Activated B cell treated with CpG ODN at 0.5 μM for 24 hours (primary cell): ENCODE data around the gene NPY. TPM values are rescaled to one million over a fixed set of nuclear protein-coding genes. Genes with fewer than 3 reads are reported as not detected.

Experiments used
- ATAC-seq: fragments of 200-7000 bp; cut with Tn5 transposase; one replicate; pipeline ENCODE4 v1.10.0; 2021; ENCODE audit warnings: low read depth, mild to moderate bottlenecking, moderate library complexity
- CTCF ChIA-PET: fragments of 350-600 bp; sonication (Branson Sonifier 250); formaldehyde crosslinking; loops from one replicate; lab custom pipeline; 2021; ENCODE audit warnings: antibody characterized with exemption; lab: Charles Lee
- POLR2A ChIA-PET: fragments of 350-600 bp; sonication (Branson Sonifier 250); formaldehyde crosslinking; loops from one replicate; lab custom pipeline; 2021; ENCODE audit warnings: antibody characterized with exemption; lab: Charles Lee
- DNase-seq: peaks from one replicate; pipeline ENCODE4 v3.0.0; 2022
- H3K27ac Mint-ChIP-seq: one replicate; pipeline ENCODE4 v1.8.0; 2020; ENCODE audit warnings: mixed read lengths
- H3K27me3 Mint-ChIP-seq: one replicate; pipeline ENCODE4 v1.8.0; 2021; ENCODE audit warnings: mixed read lengths
- H3K36me3 Mint-ChIP-seq: one replicate; pipeline ENCODE4 v1.8.0; 2021; ENCODE audit warnings: low read depth, mixed read lengths
- H3K4me1 Mint-ChIP-seq: one replicate; pipeline ENCODE4 v1.8.0; 2021; ENCODE audit warnings: mixed read lengths
- H3K4me3 Mint-ChIP-seq: one replicate; pipeline ENCODE4 v1.8.0; 2020; ENCODE audit warnings: mild to moderate bottlenecking, mixed read lengths
- H3K9me3 Mint-ChIP-seq: one replicate; pipeline ENCODE4 v1.8.0; 2020; ENCODE audit warnings: mixed read lengths
- CTCF ChIP-seq: fragments of 200-600 bp; IDR thresholded peaks from one replicate; pipeline ENCODE4 v1.8.0; 2022; ENCODE audit warnings: antibody characterized with exemption, mild to moderate bottlenecking
- intact Hi-C: fragments of 100-400 bp; cut with micrococcal nuclease; formaldehyde crosslinking; loops from one replicate; pipeline ENCODE4 v1.15.1; 2024
- total RNA-seq: library from RNA; stranded (reverse); gene quantifications from 2 replicates; pipeline ENCODE4 v1.2.3, GENCODE V29; 2022

The NPY gene
- total RNA-seq, 1 donor from 2014 or later = not detected

- no peak for DNase-seq
- Mint-ChIP-seq H3K9me3 (no peaks in the 10 kb centered on the region), H3K4me1 (no peaks in the 10 kb centered on the region), H3K27me3 (peaks cover 9% of the 10 kb centered on the region), H3K27ac (no peak overlapping the region), H3K36me3 (no peaks in the 10 kb centered on the region), H3K4me3 (no peak overlapping the region)
- intact Hi-C loops = no loop called here
- CTCF ChIA-PET = no interaction called here
- no peak for ATAC-seq
- no peak for TF ChIP-seq CTCF
- POLR2A ChIA-PET = no interaction called here
Observed at GRCh38 chr7:24312588-24312987, 28.6 kb downstream of the NPY start.

GRCh38 chr7:24313777-24314176 lies 29.8 kb downstream of the NPY start:
- ATAC-seq (no peak), DNase-seq (no peak)
- H3K36me3 Mint-ChIP-seq = no peaks in the 10 kb centered on the region
- CTCF ChIA-PET = no interaction called here
- H3K27me3 Mint-ChIP-seq = peaks cover 7% of the 10 kb centered on the region
- no peaks in the 10 kb centered on the region for H3K4me1 Mint-ChIP-seq
- H3K4me3 Mint-ChIP-seq = no peak overlapping the region
- TF ChIP-seq CTCF = no peak
- POLR2A ChIA-PET = no interaction called here
- intact Hi-C loops = no loop called here
- H3K9me3 Mint-ChIP-seq = no peaks in the 10 kb centered on the region
- H3K27ac Mint-ChIP-seq = no peak overlapping the region

DNA sequence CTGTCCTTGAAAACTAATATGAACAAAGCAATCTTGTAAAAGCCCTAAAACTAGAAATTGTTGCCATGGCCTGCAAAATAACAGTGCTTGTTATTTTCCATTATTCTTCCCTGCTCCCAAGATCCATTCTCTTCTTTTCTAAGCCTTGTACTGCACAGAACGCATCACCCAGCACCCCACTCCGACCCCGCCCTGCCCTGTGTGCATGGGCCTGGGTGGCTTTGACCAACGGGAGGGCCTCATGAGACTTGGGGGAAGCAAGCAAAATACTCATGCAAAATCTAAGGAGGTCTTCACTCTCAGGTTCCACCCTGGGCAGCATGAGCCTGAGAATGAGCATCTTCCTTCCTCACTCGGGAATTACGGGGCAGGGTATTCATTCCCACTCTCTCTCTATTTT lies 32.4 kb downstream of the NPY start:
- ChIA-PET POLR2A (no interaction called here), CTCF (no interaction called here)
- no peak overlapping the region for H3K27ac Mint-ChIP-seq
- no peaks in the 10 kb centered on the region for H3K4me1 Mint-ChIP-seq
- intact Hi-C loops = no loop called here
- ATAC-seq = no peak
- no peaks in the 10 kb centered on the region for H3K36me3 Mint-ChIP-seq
- no peaks in the 10 kb centered on the region for H3K9me3 Mint-ChIP-seq
- no peak overlapping the region for H3K4me3 Mint-ChIP-seq
- DNase-seq = no peak
- TF ChIP-seq CTCF = no peak
- H3K27me3 Mint-ChIP-seq = peaks cover 7% of the 10 kb centered on the region

GRCh38 chr7:24318326-24318725 lies 34.3 kb downstream of the NPY start:
- intact Hi-C loops = loop anchor here (1.0 kb wide), 1 partner anchor 64 kb away; no protein-coding TSS in a partner anchor
- Mint-ChIP-seq H3K27me3 (peaks cover 7% of the 10 kb centered on the region), H3K9me3 (no peaks in the 10 kb centered on the region), H3K4me1 (no peaks in the 10 kb centered on the region), H3K36me3 (no peaks in the 10 kb centered on the region), H3K4me3 (no peak overlapping the region), H3K27ac (no peak overlapping the region)
- TF ChIP-seq CTCF = no peak
- ChIA-PET POLR2A (no interaction called here), CTCF (interaction anchor here (0.8 to 1.1 kb wide), 3 partner anchors 28 to 63 kb away, joined by 3 to 7 read pairs (median 4); no protein-coding TSS in a partner anchor)
- ATAC-seq (no peak), DNase-seq (no peak)

GRCh38 chr7:24319209-24319608 lies 35.2 kb downstream of the NPY start:
- H3K4me1 Mint-ChIP-seq = no peaks in the 10 kb centered on the region
- DNase-seq = no peak
- intact Hi-C loops = no loop called here
- no peak overlapping the region for H3K4me3 Mint-ChIP-seq
- CTCF ChIA-PET = interaction anchor here (0.8 kb wide), 1 partner anchor 60 kb away, joined by 4 read pairs; no protein-coding TSS in a partner anchor
- ATAC-seq = no peak
- no peaks in the 10 kb centered on the region for H3K36me3 Mint-ChIP-seq
- no peaks in the 10 kb centered on the region for H3K9me3 Mint-ChIP-seq
- POLR2A ChIA-PET = no interaction called here
- peaks cover 7% of the 10 kb centered on the region for H3K27me3 Mint-ChIP-seq
- no peak overlapping the region for H3K27ac Mint-ChIP-seq
- no peak for TF ChIP-seq CTCF
